Esophagus muscularis mucosa (tissue), 4 donors: ENCODE measurements around the gene CD82. TPM values are rescaled to one million over a fixed set of nuclear protein-coding genes. Genes with fewer than 3 reads are reported as not detected.
A peak's percentile ranks its signal among the peaks of the same experiment; 100 is the strongest.

ENCODE experiments used
- DNase-seq: peaks from one replicate; pipeline ENCODE4 v3.0.0-alpha.2; 2017; ENCODE audit errors: extremely low spot score
- H3K27ac ChIP-seq, 4 donors: fragments of 200-600 bp; sonication (generic); replicated peaks in 1 of 4; 1 replicate in 3 of 4; 2 replicates in 1 of 4; pipeline ENCODE4 v1.5.1; 2016 to 2019; ENCODE audit warnings: mild to moderate bottlenecking in 1 of 4
- H3K27me3 ChIP-seq, 4 donors: fragments of 200-600 bp; sonication (generic); one replicate each; pipeline versions ENCODE4 v1.5.1 to v1.6.0; 2016 to 2019
- H3K36me3 ChIP-seq, 4 donors: fragments of 200-600 bp; sonication (generic); one replicate each; pipeline ENCODE4 v1.5.1; 2016 to 2019
- H3K4me1 ChIP-seq, 4 donors: fragments of 200-600 bp; sonication (generic); one replicate each; pipeline ENCODE4 v1.5.1; 2016 to 2019
- H3K4me3 ChIP-seq, 4 donors: fragments of 200-600 bp; sonication (generic); 1 replicate in 2 of 4; 2 replicates in 2 of 4; pipeline ENCODE4 v1.5.1; 2016 to 2019; ENCODE audit warnings: mild to moderate bottlenecking in 4 of 4, moderate library complexity in 1 of 4
- H3K9me3 ChIP-seq, 4 donors: fragments of 200-600 bp; sonication (generic); 1 replicate in 3 of 4; 2 replicates in 1 of 4; pipeline ENCODE4 v1.5.1; 2016 to 2019
- EP300 ChIP-seq: sonication (generic); formaldehyde crosslinking; IDR thresholded peaks from one replicate; pipeline ENCODE4 v1.6.1; 2017; ENCODE audit warnings: antibody characterized with exemption
- POLR2A ChIP-seq: fragments of 450-650 bp; IDR thresholded peaks from one replicate; pipeline ENCODE4 v1.6.1; 2017; ENCODE audit warnings: antibody characterized with exemption, moderate library complexity, mild to moderate bottlenecking, low read depth
- POLR2AphosphoS5 ChIP-seq, 2 donors: sonication (generic); formaldehyde crosslinking; IDR thresholded peaks; one replicate each; pipeline ENCODE4 v1.6.1; 2017; ENCODE audit warnings: antibody characterized with exemption in 2 of 2
- WGBS: methylation state at CpG from one replicate; pipeline ENCODE4 v1.1.5; 2018; 5-methylcytosine and 5-hydroxymethylcytosine counted together
- intact Hi-C: fragments of 100-400 bp; cut with DNase I; formaldehyde crosslinking; loops from one replicate; pipeline ENCODE4 v1.15.1; 2023
- total RNA-seq, 4 donors: library from RNA; depleted of rRNA; stranded (reverse); fragments of >200 nt; gene quantifications; one replicate each; pipeline versions ENCODE4 v1.1.0 to v1.2.1, GENCODE V29; 2016
- TF ChIP-seq, protein P1 (sequence below), 3 experiments: fragments of 200-600 bp in 2 of 3; fragments of 450-650 bp in 1 of 3; sonication (generic) in 2 of 3; IDR thresholded peaks; one replicate each; pipeline ENCODE4 v1.5.1; 2017 to 2019; ENCODE audit warnings: antibody characterized with exemption in 3 of 3, mild to moderate bottlenecking in 2 of 3, moderate library complexity in 1 of 3

Gene CD82
- total RNA-seq, 4 donors from 2014 or later: 11.0 to 20.6 (median 16.3) TPM

DNA sequence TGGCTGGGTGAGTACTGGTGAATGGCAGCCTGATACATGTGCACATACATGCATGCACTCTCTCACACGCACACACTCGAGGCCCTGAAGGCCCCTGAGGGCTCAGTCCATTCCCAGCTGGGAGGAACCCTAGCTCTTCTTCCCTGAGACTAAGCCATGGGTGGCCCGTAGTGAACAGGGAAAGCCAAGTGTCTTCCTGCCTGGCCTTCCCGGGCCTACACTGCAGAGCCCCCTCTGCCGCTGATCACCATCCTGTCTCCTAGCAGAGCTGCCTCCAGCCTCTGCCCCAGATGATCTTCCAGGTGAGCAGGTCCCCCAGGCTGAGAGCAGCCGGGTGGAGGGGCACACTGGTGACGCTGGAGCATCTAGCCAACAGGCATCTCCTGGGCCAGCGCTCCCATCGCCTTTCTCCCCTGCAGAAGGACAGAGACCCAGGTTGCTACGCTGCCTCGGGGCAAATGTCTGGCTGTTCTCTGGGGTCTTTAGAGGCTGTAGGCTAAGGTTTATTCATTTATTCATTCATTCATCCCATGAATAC, 57.3 kb downstream of the CD82 start:
- peaks cover 38 to 50% (median 43%) of the 10 kb centered on the region in 4 donors for H3K4me1 ChIP-seq
- H3K36me3 ChIP-seq: peaks cover 0 to 15% (median 10%) of the 10 kb centered on the region in 4 donors
- no peaks in the 10 kb centered on the region for H3K9me3 ChIP-seq
- no peak overlapping the region for H3K27ac ChIP-seq
- 93% methylated on average over 10 of the region's 11 CpGs for WGBS
- H3K4me3 ChIP-seq: no peak overlapping the region
- no peaks in the 10 kb centered on the region for H3K27me3 ChIP-seq
- intact Hi-C loops: loop anchor here (5.0 to 10.0 kb wide), 3 partner anchors 100 to 480 kb away; no protein-coding TSS in a partner anchor
- TF ChIP-seq, protein P1, sequence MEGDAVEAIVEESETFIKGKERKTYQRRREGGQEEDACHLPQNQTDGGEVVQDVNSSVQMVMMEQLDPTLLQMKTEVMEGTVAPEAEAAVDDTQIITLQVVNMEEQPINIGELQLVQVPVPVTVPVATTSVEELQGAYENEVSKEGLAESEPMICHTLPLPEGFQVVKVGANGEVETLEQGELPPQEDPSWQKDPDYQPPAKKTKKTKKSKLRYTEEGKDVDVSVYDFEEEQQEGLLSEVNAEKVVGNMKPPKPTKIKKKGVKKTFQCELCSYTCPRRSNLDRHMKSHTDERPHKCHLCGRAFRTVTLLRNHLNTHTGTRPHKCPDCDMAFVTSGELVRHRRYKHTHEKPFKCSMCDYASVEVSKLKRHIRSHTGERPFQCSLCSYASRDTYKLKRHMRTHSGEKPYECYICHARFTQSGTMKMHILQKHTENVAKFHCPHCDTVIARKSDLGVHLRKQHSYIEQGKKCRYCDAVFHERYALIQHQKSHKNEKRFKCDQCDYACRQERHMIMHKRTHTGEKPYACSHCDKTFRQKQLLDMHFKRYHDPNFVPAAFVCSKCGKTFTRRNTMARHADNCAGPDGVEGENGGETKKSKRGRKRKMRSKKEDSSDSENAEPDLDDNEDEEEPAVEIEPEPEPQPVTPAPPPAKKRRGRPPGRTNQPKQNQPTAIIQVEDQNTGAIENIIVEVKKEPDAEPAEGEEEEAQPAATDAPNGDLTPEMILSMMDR (IDR thresholded peaks at IDR 0.05): no peak
- TF ChIP-seq POLR2A: no peak
- no peak for TF ChIP-seq EP300
- TF ChIP-seq POLR2AphosphoS5 (IDR thresholded peaks at IDR 0.05): no peak
- peak; percentile 74 for DNase-seq

DNA sequence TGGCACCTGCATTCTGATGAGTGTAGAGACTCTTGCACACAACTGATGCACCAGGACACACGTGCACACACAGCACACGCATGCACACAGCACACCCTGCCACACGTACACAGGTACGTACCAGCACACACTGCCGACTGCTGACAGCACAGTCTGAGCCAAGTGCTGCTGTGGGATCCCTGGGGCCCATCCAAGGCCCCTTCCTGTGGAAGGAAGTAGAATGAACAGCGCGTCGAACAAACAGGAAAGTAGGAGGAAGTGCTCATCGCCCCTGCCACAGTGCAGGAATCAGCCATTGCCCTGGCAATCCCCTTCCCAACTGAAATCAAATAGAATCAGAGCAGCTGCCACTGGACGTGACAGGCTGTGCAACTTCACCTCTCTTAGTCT, 57.9 kb downstream of the CD82 start:
- H3K27me3 ChIP-seq: no peaks in the 10 kb centered on the region
- TF ChIP-seq EP300 (no peak), POLR2A (no peak)
- TF ChIP-seq, protein P1 (IDR thresholded peaks at IDR 0.05): no peak
- no peak overlapping the region for H3K4me3 ChIP-seq
- DNase-seq: peak; percentile 74
- no peaks in the 10 kb centered on the region for H3K9me3 ChIP-seq
- H3K27ac ChIP-seq: no peak overlapping the region
- WGBS: 55% methylated on average over 10 of the region's 10 CpGs
- H3K4me1 ChIP-seq: peaks cover 43 to 56% (median 49%) of the 10 kb centered on the region in 4 donors
- peaks cover 0 to 9% (median 7%) of the 10 kb centered on the region in 4 donors for H3K36me3 ChIP-seq
- intact Hi-C loops: loop anchor here (5.0 to 10.0 kb wide), 3 partner anchors 99 to 479 kb away; no protein-coding TSS in a partner anchor

DNA sequence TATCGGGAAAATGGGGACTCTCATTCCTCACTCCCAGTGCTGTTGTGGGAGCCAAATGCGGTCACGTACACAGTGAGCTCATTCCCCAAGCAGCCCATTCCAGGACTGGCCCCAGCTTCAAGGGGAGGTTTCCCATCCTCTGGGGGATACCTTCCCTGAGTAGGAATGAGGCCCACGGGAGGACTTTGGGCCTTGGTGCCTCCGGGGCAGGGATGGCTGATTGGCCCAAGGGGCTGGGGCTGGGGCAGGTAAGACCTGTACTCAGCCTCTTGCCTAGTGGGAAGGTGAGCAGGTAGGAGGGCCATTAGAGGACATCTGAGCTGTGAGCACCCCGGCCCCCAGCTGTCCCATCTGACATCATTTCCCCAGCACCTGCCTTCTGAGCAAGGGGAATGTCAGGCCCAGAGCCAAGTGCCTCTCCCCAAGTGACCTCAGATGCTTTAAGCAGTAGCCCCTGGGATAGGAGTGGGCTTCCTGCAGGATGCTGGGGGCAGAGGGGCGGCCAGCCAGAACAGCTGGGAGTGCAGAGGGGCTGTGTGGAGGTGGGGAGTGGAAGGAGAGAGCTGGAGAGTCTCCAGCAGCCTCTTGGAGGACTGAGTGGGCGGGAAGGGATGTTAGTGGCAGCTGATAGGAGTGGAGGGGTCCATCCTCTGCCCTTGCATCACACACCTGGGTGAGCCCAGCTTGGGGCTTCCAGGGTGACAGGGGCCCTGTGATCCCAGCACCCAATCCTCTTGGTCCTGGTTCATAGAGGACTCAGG, 58.4 kb downstream of the CD82 start:
- Histone ChIP-seq H3K4me3 (no peak overlapping the region), H3K36me3 (peaks cover 0 to 4% (median 4%) of the 10 kb centered on the region in 4 donors), H3K27ac (no peak overlapping the region), H3K4me1 (peaks cover 48 to 61% (median 53%) of the 10 kb centered on the region in 4 donors), H3K27me3 (no peaks in the 10 kb centered on the region), H3K9me3 (no peaks in the 10 kb centered on the region)
- WGBS: 69% methylated on average over 2 of the region's 8 CpGs
- intact Hi-C loops: loop anchor here (5.0 to 10.0 kb wide), 3 partner anchors 98 to 478 kb away; no protein-coding TSS in a partner anchor
- DNase-seq: peak; percentile 89
- TF ChIP-seq POLR2AphosphoS5 (IDR thresholded peaks at IDR 0.05) (no peak), EP300 (no peak), POLR2A (no peak)
- TF ChIP-seq, protein P1 (IDR thresholded peaks at IDR 0.05): no peak

DNA sequence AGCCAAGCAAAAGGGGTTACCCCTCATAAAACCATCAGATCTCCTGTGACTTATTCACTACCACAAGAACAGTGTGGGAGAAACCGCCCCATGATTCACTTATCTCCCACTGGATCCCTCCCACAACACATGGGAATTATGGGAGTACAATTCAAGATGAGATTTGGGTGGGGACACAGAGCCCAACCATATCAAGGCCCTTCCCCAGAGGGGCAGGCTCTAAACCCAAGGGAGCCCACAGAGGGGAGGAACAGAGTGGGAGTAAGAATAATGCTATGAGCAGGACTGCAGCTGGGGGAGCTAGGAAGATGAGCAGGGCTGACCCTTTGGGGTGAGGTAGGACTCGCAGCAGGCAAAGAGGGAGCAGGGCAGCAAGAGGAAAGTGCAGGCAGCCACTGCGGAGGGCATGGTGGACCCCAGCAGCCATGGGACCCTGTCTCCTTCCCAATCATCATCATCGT, 59.3 kb downstream of the CD82 start:
- 97% methylated on average over 3 of the region's 4 CpGs for WGBS
- Histone ChIP-seq H3K4me1 (peaks cover 48 to 70% (median 62%) of the 10 kb centered on the region in 4 donors), H3K27ac (no peak overlapping the region), H3K36me3 (no peaks in the 10 kb centered on the region), H3K9me3 (no peaks in the 10 kb centered on the region), H3K27me3 (no peaks in the 10 kb centered on the region), H3K4me3 (no peak overlapping the region)
- intact Hi-C loops: loop anchor here (5.0 to 10.0 kb wide), 3 partner anchors 98 to 478 kb away; no protein-coding TSS in a partner anchor
- TF ChIP-seq POLR2A (no peak), POLR2AphosphoS5 (IDR thresholded peaks at IDR 0.05) (no peak), EP300 (no peak)
- TF ChIP-seq, protein P1 (IDR thresholded peaks at IDR 0.05): no peak
- DNase-seq: peak; percentile 75
